ENCODE data around the gene SHROOM3. TPM values are rescaled to one million over a fixed set of nuclear protein-coding genes. Genes with fewer than 3 reads are reported as not detected.
A peak's percentile ranks its signal among the peaks of the same experiment; 100 is the strongest.

SHROOM3 gene
- total RNA-seq, 1 donor from 2014 or later: 16.2 TPM

GRCh38 chr4:76513482-76513881 is 78.5 kb downstream of the SHROOM3 start:
- Histone ChIP-seq H3K4me1 (no peaks in the 10 kb centered on the region), H3K4me3 (no peak overlapping the region), H3K27ac (replicated peaks) (no peak overlapping the region), H3K27me3 (ENCODE audit: low read depth) (no peaks in the 10 kb centered on the region), H3K36me3 (no peaks in the 10 kb centered on the region), H3K9me3 (replicated peaks) (peaks cover 6% of the 10 kb centered on the region)
- TF ChIP-seq CTCF (IDR thresholded peaks at IDR 0.05; ENCODE audit: borderline replicate concordance): no peak
- intact Hi-C loops (cut with micrococcal nuclease): loop anchor here (5.0 kb wide), 2 partner anchors 244 to 529 kb away; no protein-coding TSS in a partner anchor
- no peak for DNase-seq

- peaks cover 6% of the 10 kb centered on the region for H3K9me3 ChIP-seq (replicated peaks)
- H3K27ac ChIP-seq (replicated peaks): no peak overlapping the region
- no peaks in the 10 kb centered on the region for H3K4me1 ChIP-seq
- intact Hi-C loops (cut with micrococcal nuclease): loop anchor here (5.0 kb wide), 2 partner anchors 243 to 528 kb away; no protein-coding TSS in a partner anchor
- no peaks in the 10 kb centered on the region for H3K36me3 ChIP-seq
- H3K27me3 ChIP-seq (ENCODE audit: low read depth): no peaks in the 10 kb centered on the region
- no peak for TF ChIP-seq CTCF (IDR thresholded peaks at IDR 0.05; ENCODE audit: borderline replicate concordance)
- DNase-seq: no peak
- H3K4me3 ChIP-seq: no peak overlapping the region
Measured at GRCh38 chr4:76514087-76514486, 79.1 kb downstream of the SHROOM3 start.

GRCh38 chr4:76515975-76516843 is 81.2 kb downstream of the SHROOM3 start:
- no peak for TF ChIP-seq CTCF (IDR thresholded peaks at IDR 0.05; ENCODE audit: borderline replicate concordance)

GRCh38 chr4:76518241-76518640 is 83.2 kb downstream of the SHROOM3 start:
- H3K9me3 ChIP-seq (replicated peaks): peaks cover 26% of the 10 kb centered on the region
- intact Hi-C loops (cut with micrococcal nuclease): no loop called here
- no peaks in the 10 kb centered on the region for H3K36me3 ChIP-seq
- DNase-seq: no peak
- peaks cover 3% of the 10 kb centered on the region for H3K4me1 ChIP-seq
- no peaks in the 10 kb centered on the region for H3K27me3 ChIP-seq (ENCODE audit: low read depth)
- TF ChIP-seq CTCF (IDR thresholded peaks at IDR 0.05; ENCODE audit: borderline replicate concordance): no peak
- H3K4me3 ChIP-seq: no peak overlapping the region
- H3K27ac ChIP-seq (replicated peaks): no peak overlapping the region

More at GRCh38 chr4:76515975-76516843, 81.2 kb downstream of the SHROOM3 start:
- Histone ChIP-seq H3K27ac (replicated peaks) (no peak overlapping the region), H3K27me3 (ENCODE audit: low read depth) (no peaks in the 10 kb centered on the region), H3K4me3 (no peak overlapping the region), H3K4me1 (no peaks in the 10 kb centered on the region), H3K9me3 (replicated peaks) (peaks cover 14% of the 10 kb centered on the region), H3K36me3 (no peaks in the 10 kb centered on the region)
- no peak for DNase-seq
- intact Hi-C loops (cut with micrococcal nuclease): no loop called here

GRCh38 chr4:76523593-76523992 is 88.6 kb downstream of the SHROOM3 start:
- no peaks in the 10 kb centered on the region for H3K27me3 ChIP-seq (ENCODE audit: low read depth)
- no peaks in the 10 kb centered on the region for H3K36me3 ChIP-seq
- peak overlapping the region; percentile 61 for H3K27ac ChIP-seq (replicated peaks)
- DNase-seq: peak; percentile 42
- H3K4me3 ChIP-seq: no peak overlapping the region
- intact Hi-C loops (cut with micrococcal nuclease): no loop called here
- peaks cover 20% of the 10 kb centered on the region for H3K9me3 ChIP-seq (replicated peaks)
- no peak for TF ChIP-seq CTCF (IDR thresholded peaks at IDR 0.05; ENCODE audit: borderline replicate concordance)
- H3K4me1 ChIP-seq: peaks cover 22% of the 10 kb centered on the region
